ENCODE results near the gene GTSF1L.

GTSF1L gene

GRCh38 chr20:43726333-43726732, 469 bp downstream of the GTSF1L start:
- Histone ChIP-seq H3K79me2 (ENCODE audit: control insufficient read depth, insufficient read depth, low read length, unreplicated experiment) (no peaks in the 10 kb centered on the region), H3K4me3 (ENCODE audit: low read depth, low read length) (no peak overlapping the region), H3K27me3 (ENCODE audit: insufficient read depth, low read length) (no peaks in the 10 kb centered on the region; the same call in 1 of the 2 replicates), H3K4me1 (ENCODE audit: control insufficient read depth, insufficient read depth, low read length, unreplicated experiment) (no peaks in the 10 kb centered on the region), H2AFZ (ENCODE audit: low read length, unreplicated experiment) (no peak overlapping the region), H3K36me3 (ENCODE audit: insufficient read depth, low read length) (no peaks in the 10 kb centered on the region), H3K27ac (ENCODE audit: low read depth, low read length) (no peak overlapping the region)

DNA sequence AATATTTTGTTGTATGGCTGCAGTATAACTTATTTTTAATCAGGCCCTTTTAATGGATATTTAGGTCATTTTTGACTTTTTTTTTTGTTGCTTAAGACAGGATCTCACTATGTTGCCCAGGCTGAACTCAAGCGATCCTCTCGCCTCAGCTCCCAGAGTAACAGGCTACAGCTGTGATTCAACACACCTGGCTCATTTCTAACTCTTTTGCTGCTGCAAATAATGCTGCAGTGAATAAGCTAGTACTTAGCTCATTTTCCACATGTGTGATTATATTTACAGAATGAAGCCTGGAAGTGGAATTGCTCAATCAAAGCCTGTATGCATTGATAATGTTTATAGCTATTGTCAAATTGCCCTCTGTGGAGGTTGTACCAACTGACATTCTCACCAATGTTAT, 1.1 kb downstream of the GTSF1L start:
- H2AFZ ChIP-seq (ENCODE audit: low read length, unreplicated experiment) = no peak overlapping the region
- no peaks in the 10 kb centered on the region for H3K4me1 ChIP-seq (ENCODE audit: control insufficient read depth, insufficient read depth, low read length, unreplicated experiment)
- H3K4me3 ChIP-seq (ENCODE audit: low read depth, low read length) = no peak overlapping the region
- no peaks in the 10 kb centered on the region for H3K79me2 ChIP-seq (ENCODE audit: control insufficient read depth, insufficient read depth, low read length, unreplicated experiment)
- no peaks in the 10 kb centered on the region for H3K36me3 ChIP-seq (ENCODE audit: insufficient read depth, low read length)
- no peak overlapping the region for H3K27ac ChIP-seq (ENCODE audit: low read depth, low read length)
- no peaks in the 10 kb centered on the region; the same call in 1 of the 2 replicates for H3K27me3 ChIP-seq (ENCODE audit: insufficient read depth, low read length)

- no peaks in the 10 kb centered on the region for H3K36me3 ChIP-seq (ENCODE audit: insufficient read depth, low read length)
- no peak overlapping the region for H3K4me3 ChIP-seq (ENCODE audit: low read depth, low read length)
- no peaks in the 10 kb centered on the region; the same call in 1 of the 2 replicates for H3K27me3 ChIP-seq (ENCODE audit: insufficient read depth, low read length)
- no peaks in the 10 kb centered on the region for H3K79me2 ChIP-seq (ENCODE audit: control insufficient read depth, insufficient read depth, low read length, unreplicated experiment)
- no peaks in the 10 kb centered on the region for H3K4me1 ChIP-seq (ENCODE audit: control insufficient read depth, insufficient read depth, low read length, unreplicated experiment)
- H2AFZ ChIP-seq (ENCODE audit: low read length, unreplicated experiment) = no peak overlapping the region
- no peak overlapping the region for H3K27ac ChIP-seq (ENCODE audit: low read depth, low read length)
These were observed 2.4 kb downstream of the GTSF1L start for GRCh38 chr20:43724383-43724782.

- H3K36me3 ChIP-seq (ENCODE audit: insufficient read depth, low read length) = no peaks in the 10 kb centered on the region
- no peak overlapping the region for H3K27ac ChIP-seq (ENCODE audit: low read depth, low read length)
- no peaks in the 10 kb centered on the region; the same call in 1 of the 2 replicates for H3K27me3 ChIP-seq (ENCODE audit: insufficient read depth, low read length)
- no peaks in the 10 kb centered on the region for H3K79me2 ChIP-seq (ENCODE audit: control insufficient read depth, insufficient read depth, low read length, unreplicated experiment)
- no peak overlapping the region for H3K4me3 ChIP-seq (ENCODE audit: low read depth, low read length)
- no peaks in the 10 kb centered on the region for H3K4me1 ChIP-seq (ENCODE audit: control insufficient read depth, insufficient read depth, low read length, unreplicated experiment)
- no peak overlapping the region for H2AFZ ChIP-seq (ENCODE audit: low read length, unreplicated experiment)
These were observed 3.1 kb downstream of the GTSF1L start for GRCh38 chr20:43723735-43724134.

DNA sequence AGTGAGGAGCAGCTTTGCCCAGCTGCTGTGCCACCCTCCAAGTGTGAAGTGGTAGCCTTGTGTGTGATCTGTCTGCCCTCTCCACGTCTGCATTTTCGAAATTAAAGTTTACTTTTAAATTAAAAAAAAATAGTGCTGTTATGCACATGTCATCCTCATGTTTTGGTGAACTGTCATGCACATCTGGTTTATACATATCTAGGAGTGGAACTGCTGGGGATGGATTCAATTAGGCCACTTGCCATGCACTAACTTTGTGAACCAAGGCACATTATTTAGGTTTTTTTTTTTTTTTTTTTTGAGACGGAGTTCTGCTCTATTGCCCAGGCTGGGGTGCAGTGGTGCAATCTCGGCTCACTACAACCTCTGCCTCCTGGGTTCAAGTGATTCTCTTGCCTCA, 3.6 kb downstream of the GTSF1L start:
- no peaks in the 10 kb centered on the region for H3K36me3 ChIP-seq (ENCODE audit: insufficient read depth, low read length)
- H3K27me3 ChIP-seq (ENCODE audit: insufficient read depth, low read length) = no peaks in the 10 kb centered on the region
- H2AFZ ChIP-seq (ENCODE audit: low read length, unreplicated experiment) = no peak overlapping the region
- H3K27ac ChIP-seq (ENCODE audit: low read depth, low read length) = no peak overlapping the region
- no peaks in the 10 kb centered on the region for H3K4me1 ChIP-seq (ENCODE audit: control insufficient read depth, insufficient read depth, low read length, unreplicated experiment)
- no peak overlapping the region for H3K4me3 ChIP-seq (ENCODE audit: low read depth, low read length)
- H3K79me2 ChIP-seq (ENCODE audit: control insufficient read depth, insufficient read depth, low read length, unreplicated experiment) = no peaks in the 10 kb centered on the region

GRCh38 chr20:43722153-43722505, 4.7 kb downstream of the GTSF1L start:
- Histone ChIP-seq H3K79me2 (ENCODE audit: control insufficient read depth, insufficient read depth, low read length, unreplicated experiment) (no peaks in the 10 kb centered on the region), H3K27me3 (ENCODE audit: insufficient read depth, low read length) (no peaks in the 10 kb centered on the region), H3K4me1 (ENCODE audit: control insufficient read depth, insufficient read depth, low read length, unreplicated experiment) (no peaks in the 10 kb centered on the region), H3K27ac (ENCODE audit: low read depth, low read length) (no peak overlapping the region), H3K4me3 (ENCODE audit: low read depth, low read length) (no peak overlapping the region), H3K36me3 (ENCODE audit: insufficient read depth, low read length) (no peaks in the 10 kb centered on the region), H2AFZ (ENCODE audit: low read length, unreplicated experiment) (no peak overlapping the region)

DNA sequence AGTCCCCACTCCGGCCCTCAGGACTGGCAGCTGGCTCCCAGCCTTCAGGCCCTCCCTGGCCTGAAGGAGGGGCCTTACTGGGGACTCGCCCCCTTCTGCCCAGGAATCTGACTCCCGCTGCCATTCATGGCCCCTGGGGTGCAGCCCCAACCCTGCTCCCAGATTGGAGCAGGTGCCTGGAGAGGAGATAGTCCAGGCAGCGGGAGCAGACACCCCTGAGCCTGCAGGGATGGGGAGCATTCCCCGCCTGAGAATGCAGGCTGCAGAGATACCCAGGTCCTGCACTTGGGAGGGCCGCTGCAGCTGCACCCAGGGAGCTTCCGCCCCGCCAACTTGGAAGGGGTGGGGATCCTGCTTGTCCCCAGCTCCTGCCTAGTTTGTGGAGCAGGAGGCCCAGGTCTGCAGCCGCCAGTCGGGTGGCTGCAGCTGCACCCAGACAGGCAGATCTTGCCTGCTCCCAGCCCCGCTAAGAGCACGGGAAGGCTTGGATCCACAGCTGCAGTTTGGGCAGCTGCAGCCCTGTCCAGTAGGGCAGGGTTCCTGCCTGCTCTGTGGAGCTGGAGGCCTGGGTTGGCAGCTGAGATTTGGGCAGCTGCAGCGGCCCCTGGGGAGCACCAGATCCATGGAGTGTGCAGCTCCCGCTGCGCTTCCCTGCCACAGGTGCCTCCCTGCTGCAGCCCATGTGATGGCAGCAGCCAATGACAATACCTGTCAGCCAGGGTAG, 5.2 kb downstream of the GTSF1L start:
- H3K4me3 ChIP-seq (ENCODE audit: low read depth, low read length) = no peak overlapping the region
- no peaks in the 10 kb centered on the region for H3K27me3 ChIP-seq (ENCODE audit: insufficient read depth, low read length)
- no peaks in the 10 kb centered on the region for H3K36me3 ChIP-seq (ENCODE audit: insufficient read depth, low read length)
- no peaks in the 10 kb centered on the region for H3K4me1 ChIP-seq (ENCODE audit: control insufficient read depth, insufficient read depth, low read length, unreplicated experiment)
- H3K79me2 ChIP-seq (ENCODE audit: control insufficient read depth, insufficient read depth, low read length, unreplicated experiment) = no peaks in the 10 kb centered on the region
- H2AFZ ChIP-seq (ENCODE audit: low read length, unreplicated experiment) = no peak overlapping the region
- H3K27ac ChIP-seq (ENCODE audit: low read depth, low read length) = no peak overlapping the region

GRCh38 chr20:43721097-43721428, 5.7 kb downstream of the GTSF1L start:
- Histone ChIP-seq H3K79me2 (ENCODE audit: control insufficient read depth, insufficient read depth, low read length, unreplicated experiment) (no peaks in the 10 kb centered on the region), H3K4me1 (ENCODE audit: control insufficient read depth, insufficient read depth, low read length, unreplicated experiment) (no peaks in the 10 kb centered on the region), H2AFZ (ENCODE audit: low read length, unreplicated experiment) (no peak overlapping the region), H3K4me3 (ENCODE audit: low read depth, low read length) (no peak overlapping the region), H3K27me3 (ENCODE audit: insufficient read depth, low read length) (no peaks in the 10 kb centered on the region), H3K27ac (ENCODE audit: low read depth, low read length) (no peak overlapping the region), H3K36me3 (ENCODE audit: insufficient read depth, low read length) (no peaks in the 10 kb centered on the region)

- Histone ChIP-seq H3K79me2 (ENCODE audit: control insufficient read depth, insufficient read depth, low read length, unreplicated experiment) (no peaks in the 10 kb centered on the region), H3K27ac (ENCODE audit: low read depth, low read length) (no peak overlapping the region), H3K4me1 (ENCODE audit: control insufficient read depth, insufficient read depth, low read length, unreplicated experiment) (no peaks in the 10 kb centered on the region), H3K27me3 (ENCODE audit: insufficient read depth, low read length) (no peaks in the 10 kb centered on the region), H3K4me3 (ENCODE audit: low read depth, low read length) (no peak overlapping the region), H3K36me3 (ENCODE audit: insufficient read depth, low read length) (no peaks in the 10 kb centered on the region), H2AFZ (ENCODE audit: low read length, unreplicated experiment) (no peak overlapping the region)
These were observed 6.8 kb downstream of the GTSF1L start for GRCh38 chr20:43720007-43720406.

DNA sequence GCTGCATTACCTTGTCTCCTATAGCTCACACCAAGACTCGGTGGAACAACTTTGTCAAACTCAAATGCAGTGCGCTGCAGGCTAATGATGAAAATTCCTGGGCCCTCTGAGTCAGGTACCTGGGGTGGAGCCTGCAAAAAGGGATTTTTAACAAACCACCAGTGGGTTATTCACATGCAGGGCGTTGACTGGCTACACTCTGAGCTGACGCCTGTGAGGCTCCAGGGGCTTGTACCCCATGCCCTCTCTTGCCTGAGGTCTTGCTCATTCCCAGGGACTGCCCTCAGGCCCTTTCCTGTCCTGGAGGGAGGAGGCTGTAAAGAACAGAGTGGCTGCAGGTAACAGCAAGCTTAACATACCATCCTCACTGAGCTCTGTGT, 9.2 kb downstream of the GTSF1L start:
- no peaks in the 10 kb centered on the region for H3K27me3 ChIP-seq (ENCODE audit: insufficient read depth, low read length)
- H3K27ac ChIP-seq (ENCODE audit: low read depth, low read length) = no peak overlapping the region
- no peak overlapping the region for H3K4me3 ChIP-seq (ENCODE audit: low read depth, low read length)
- no peak overlapping the region for H2AFZ ChIP-seq (ENCODE audit: low read length, unreplicated experiment)
- no peaks in the 10 kb centered on the region for H3K36me3 ChIP-seq (ENCODE audit: insufficient read depth, low read length)
- H3K79me2 ChIP-seq (ENCODE audit: control insufficient read depth, insufficient read depth, low read length, unreplicated experiment) = no peaks in the 10 kb centered on the region
- H3K4me1 ChIP-seq (ENCODE audit: control insufficient read depth, insufficient read depth, low read length, unreplicated experiment) = no peaks in the 10 kb centered on the region

DNA sequence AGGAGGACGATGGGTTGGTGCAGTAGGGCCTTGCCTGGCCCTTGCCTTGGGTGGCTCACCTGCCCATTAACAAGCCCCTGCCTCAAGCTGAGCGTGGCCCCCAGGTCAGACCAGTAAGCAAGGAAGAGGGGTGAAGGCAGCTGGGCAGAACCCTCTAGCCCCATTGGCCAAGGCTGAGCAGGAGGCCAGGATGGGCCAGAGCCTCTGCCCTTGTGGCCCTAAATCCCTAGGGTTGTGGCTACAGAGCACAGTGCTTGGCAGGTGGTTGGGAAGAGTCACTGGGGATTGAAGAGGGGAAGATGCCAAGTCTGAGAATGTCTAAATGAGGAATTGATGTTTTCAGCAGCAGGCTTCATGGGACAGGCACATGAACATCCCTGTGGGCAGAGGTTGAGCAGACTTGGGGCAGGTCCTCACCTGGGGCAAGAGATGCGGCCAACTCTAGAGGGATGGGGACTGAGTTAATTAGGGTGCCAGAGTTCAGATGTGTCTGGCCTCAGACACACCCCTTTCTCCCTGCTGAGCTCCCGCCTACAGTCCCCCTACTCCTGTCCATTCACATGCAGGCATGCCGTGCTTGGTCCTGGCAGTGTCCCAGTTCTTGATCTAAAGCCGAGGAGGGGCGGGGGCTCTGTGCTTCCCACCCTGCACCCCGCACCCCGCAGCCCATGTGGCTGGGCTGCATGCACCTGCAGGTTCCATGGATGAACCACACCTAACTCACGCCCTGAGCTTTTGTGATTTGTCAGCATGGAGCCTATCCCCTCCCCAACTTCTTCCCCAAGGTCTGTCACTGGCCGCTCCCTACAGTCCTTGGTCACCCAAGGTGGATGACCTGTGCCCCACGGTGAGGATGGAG, 9.8 kb downstream of the GTSF1L start:
- Histone ChIP-seq H3K36me3 (ENCODE audit: insufficient read depth, low read length) (no peaks in the 10 kb centered on the region), H3K4me1 (ENCODE audit: control insufficient read depth, insufficient read depth, low read length, unreplicated experiment) (no peaks in the 10 kb centered on the region), H3K4me3 (ENCODE audit: low read depth, low read length) (no peak overlapping the region), H3K27ac (ENCODE audit: low read depth, low read length) (no peak overlapping the region), H3K79me2 (ENCODE audit: control insufficient read depth, insufficient read depth, low read length, unreplicated experiment) (no peaks in the 10 kb centered on the region), H3K27me3 (ENCODE audit: insufficient read depth, low read length) (no peaks in the 10 kb centered on the region), H2AFZ (ENCODE audit: low read length, unreplicated experiment) (no peak overlapping the region)

Measured in ACC112 (cell line).